Central memory CD4-positive, alpha-beta T cell (primary cell): ENCODE results near the gene SMPD3.

Source experiments
- DNase-seq: peaks from one replicate; pipeline ENCODE4 v3.0.0; 2022

Gene SMPD3

DNA sequence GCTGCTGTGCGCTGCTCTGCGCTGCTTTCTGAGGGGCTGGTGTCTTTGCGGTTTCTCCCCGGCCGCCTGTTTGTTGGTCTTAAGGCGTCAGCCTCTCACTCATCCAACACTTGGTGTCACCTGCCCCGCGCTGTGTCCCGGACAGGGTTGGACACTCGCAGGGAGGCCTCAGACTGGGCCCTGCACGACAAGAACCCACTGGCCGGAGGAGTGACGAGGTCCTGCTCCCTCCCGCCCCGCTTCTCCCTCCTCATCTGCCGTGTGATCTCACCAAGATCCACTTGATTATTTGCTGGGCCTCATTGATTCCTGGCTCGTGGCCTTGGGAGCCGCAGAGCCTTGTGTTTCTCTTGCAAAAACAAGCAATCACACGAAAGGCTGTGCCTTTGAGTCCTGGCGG is 80.9 kb downstream of the SMPD3 start:
- DNase-seq = no peak

DNA sequence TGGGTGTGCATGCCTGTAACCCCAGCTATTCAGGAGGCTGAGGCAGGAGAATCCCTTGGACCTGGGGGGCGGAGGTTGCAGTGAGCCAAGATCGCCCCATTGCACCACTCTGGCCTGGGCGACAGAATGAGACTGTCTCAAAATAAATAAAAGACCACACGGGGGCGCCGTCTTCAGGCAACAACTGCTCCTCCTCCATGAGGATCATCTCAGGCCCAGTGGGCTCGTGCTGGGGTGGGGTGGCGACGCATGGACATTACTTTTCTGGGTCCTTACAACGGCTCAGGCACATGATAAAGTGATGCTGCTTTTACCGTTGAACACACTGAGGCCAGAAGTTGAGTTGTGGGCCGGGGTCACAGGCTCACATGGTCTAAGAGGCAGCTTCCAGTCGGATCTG is 81.3 kb downstream of the SMPD3 start:
- peak; percentile 21 for DNase-seq

DNA sequence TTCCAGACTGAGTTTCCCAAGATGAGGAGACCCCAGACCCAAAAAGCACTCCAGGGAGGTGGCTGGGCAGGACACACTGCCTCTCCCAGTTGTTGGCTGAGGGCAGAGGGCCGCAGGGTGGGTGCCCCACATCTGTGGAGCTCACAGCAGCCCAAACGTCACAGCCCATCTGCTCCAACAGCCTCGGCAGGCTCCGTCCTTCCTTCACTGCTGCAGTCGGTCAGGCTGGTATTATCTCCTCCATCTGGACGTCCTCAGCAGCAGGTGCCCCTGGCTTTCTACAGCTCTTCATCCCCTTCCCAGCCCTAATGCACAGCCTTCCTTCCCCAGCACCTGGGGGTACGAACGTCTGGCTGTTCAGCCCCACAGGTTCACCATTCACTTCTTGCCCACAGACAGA is 82.2 kb downstream of the SMPD3 start:
- DNase-seq = no peak

DNA sequence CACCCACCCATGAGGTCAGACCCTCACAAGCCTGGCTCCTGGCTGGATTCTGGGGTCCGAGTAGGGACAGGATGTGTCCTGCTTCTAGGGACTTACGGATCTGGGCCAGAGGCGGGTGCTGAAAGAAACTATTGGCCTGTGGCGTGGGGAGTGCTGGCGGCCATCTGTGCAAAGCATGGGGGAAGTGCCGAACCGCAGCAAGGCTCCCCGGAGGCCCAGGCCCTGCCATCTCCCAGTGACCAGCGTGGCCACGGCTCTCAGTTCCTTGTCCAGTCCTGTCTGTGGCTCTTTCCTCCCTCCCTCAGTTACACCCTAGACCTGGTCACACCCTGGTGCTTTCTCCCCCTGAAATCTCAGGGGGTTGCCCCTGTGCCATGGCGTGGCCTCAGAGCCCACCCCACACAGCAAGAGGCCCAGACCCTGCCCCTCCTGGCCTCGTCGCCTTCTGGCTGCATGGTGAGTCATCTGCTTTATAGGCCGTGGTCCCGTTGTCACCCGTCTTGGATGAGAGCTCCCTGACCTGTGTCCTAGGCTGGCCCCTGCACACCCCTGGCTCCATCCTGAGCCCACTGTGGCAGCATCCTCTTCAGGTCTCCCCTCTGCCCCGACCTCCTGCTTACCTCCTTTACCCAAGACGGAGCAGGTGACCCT is 83.0 kb downstream of the SMPD3 start:
- DNase-seq = no peak

DNA sequence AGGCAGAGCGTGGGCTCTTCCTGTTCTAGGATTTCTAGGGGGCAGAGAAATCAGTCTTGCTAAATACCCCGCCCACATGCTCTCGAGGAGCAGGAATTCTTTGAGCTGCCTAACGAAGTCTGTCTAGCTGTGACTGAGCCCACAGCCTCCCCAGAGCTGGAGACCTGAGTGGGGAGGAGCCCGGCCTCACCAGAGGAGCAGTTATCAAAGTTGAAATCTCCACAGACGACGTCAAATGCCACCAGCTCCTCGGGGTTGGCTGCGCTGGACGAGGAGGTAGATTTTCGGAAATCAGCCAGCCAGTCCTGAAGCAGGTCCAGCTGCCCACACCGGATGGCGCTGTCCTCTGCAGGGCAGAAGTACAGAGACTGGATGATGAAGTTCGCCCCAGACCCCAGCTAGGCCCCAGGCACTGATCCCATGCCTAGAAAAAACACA is 83.7 kb downstream of the SMPD3 start:
- DNase-seq = peak; percentile 10

DNA sequence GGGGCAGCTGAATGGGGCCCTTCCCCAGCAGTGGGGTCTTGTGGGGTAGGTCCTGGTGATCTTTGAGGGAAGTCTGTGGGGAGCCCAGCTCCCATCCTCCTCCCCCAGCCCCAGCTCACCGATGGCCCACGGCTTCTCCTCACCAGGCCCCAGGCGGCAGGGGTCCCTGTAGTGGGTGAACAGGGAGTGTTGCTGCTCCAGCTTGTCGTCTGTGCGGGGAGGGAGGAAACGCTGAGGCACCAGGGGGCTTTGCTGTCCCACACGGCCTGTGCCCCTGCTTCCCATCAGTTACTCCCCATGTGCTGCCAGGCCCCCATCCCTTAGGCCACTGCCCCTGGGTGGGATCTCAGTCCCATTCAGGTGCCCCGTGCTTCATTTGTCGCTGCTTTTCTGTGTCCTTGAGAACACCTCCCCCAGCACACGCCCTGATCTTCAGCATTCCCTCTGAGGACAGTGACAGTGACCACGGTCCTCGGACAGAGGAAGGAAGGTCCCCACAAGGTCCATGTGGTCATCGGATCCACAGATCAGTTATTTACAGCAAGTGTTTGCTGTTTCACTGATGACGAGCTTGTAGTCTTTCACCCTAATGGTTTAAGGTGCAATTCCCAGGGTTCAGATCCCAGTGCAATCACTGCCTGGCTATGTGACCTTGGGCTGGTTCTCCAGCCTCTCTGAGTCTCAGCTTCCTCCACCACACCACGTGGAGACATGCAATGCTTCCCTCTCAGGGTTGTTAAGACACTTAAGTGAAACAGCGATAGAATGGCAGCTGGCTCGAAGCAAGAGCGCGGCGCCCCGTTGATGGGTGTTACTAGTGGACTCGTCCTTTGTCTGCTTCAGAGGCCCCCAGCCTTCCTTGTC is 84.4 kb downstream of the SMPD3 start:
- no peak for DNase-seq

DNA sequence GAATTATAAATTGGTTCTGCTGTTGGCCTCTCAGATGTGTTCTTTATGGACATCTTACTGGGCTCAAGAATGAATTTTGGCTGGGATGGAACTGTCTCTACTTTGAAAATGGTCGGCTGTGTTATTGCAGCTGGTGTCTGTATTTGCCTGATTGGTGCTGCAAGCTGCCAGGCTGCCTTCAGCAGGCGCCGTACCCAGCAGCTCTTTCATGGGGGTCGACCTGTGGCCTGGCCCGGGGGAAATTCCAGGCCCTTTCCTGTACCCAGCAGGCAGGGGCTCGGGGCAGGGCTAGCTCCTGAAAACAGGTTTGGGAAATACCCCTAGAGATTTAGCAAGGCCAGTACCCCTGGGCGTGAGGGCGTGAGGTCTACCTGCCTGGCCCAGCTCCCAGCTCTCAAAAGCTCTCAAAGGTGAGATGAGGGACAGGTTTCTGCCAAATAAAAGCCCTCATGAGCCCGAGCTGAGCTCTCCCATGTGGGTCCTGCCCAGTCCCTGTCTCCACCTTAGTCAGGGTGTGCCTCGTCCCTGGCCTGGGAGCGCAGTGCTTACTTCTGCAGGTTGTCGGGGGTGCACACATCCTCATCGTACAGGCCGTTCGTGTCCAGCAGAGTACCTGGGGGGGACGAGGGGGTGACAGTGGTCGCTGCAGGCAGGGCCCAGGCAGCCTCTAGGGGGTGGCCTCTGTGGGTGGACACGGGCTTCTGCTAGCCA is 85.2 kb downstream of the SMPD3 start:
- no peak for DNase-seq

DNA sequence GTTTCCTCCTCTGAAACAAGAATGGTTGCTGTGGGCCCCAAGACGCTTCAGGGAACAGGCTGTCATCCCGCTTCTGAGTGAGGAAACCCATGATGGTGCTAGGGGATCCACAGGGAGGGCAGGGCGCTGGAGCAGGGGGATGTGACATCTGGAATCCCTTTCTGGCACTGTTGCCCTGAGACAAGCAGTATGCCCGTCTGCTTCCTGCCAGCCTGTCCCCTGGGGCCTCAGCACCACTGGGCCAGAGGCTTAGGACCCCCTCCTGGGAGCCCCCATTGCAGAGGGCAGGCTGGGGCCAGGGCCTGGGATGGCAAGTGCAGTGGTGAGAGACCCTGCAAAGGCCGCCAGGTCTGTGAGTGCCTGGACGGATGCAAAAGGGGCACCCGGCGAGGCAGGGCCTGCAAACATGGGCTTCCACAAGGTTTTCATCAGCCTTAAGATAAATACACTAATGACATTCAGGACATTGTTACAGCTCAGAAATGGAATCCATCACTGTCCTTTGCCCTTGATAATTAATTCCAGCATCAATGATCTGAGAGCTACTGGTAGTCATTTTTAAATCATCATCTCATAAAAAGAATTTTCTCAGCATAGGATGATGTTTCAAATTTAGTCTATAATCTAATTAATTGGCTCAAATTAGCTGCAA is 85.9 kb downstream of the SMPD3 start:
- no peak for DNase-seq

DNA sequence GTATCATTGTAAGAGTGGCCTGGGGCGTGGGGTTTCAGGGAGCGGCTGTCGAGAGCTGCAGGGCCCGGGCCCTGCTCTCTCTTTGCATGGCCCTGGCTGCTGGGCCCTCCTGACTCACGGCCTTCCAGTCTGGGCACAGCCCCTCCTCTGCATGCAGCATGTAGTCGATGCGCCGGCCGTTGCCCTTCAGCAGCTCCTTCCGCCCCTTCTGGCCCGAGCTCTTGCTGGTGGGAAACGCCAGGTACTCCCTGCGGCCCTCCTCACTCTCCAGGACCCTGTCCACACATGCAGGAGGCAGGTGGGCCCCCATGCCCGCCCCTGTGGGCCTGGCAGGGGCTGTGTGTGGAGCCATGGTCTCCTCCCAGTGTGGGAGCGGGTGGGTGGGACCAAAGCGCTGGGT is 86.8 kb downstream of the SMPD3 start:
- no peak for DNase-seq

DNA sequence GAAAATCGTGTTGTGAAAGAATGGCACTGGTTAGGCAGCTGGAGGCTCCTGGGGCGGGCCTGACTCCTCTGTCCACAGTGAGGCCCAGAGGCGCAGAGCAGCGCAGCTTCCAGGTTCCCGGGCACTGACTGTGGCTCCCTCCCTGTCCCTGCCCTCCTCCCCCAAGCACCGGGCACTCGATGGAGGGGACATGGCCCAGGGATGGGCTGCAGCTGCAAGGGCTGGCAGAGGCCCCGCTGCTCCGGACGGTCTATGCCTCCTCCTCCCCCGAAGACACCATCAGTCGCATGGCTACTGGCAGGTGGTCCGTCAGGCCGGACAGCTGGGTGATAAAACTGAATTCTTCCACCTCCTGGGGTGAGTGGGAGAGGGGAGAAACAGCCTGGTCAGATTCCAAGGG is 87.4 kb downstream of the SMPD3 start:
- DNase-seq = no peak

DNA sequence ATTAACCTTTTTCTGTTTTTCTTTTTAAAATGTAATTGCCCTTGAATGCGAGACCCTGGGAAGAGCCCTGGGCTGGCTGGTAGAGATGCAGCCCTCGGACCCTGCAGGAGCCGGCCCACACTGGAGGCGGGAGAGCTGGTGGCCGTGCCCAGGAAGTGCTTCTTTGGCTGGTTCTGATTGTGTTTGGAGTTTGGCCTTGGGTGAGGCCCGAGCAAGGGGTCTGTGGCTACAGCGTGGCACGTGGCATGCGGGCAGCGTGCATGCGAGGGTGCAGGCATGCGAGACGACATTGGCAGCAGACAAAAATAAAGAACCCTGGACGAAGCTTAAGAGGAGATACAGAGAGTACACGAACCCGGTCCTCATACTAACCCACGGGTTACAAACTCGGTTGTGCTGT is 87.8 kb downstream of the SMPD3 start:
- no peak for DNase-seq

DNA sequence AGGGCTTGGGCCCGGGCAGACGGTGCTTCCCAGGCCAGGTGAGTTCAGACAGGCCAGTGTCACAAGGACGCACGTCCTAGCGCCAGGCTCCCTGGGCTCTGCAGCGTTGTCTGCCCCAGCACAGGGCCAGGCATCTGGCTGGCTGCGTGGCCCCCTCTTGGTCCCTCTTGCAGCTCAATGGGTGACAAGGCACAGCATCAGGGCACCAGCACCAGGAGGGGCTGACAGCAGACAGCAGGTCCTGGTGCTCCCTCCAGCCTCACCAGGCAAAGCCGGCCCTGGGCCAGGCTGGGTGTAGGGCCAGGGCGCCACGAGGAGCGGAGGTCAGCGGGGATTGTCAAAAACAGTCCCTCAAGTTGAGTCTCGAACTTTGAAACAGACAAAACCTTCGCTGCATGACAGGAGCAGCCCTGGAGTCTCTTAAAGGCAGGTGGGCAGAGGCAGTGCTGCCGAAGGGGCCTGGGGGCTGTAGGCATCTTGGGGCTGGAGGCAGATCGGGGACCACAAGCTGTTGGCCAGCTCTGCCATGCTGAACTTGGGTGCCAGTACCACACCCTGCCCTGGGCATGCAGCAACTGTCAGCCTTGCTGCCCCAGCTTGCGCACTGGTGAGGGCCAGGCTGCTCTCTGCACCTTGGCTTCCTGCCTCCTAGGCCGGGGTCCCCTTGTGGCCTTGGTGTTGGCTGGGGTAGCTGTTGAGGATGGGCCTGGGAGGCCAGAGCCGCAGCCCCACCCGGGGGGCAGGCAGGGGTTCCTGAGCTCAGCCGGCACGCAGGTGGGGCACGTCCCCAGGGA is 88.7 kb downstream of the SMPD3 start:
- no peak for DNase-seq

DNA sequence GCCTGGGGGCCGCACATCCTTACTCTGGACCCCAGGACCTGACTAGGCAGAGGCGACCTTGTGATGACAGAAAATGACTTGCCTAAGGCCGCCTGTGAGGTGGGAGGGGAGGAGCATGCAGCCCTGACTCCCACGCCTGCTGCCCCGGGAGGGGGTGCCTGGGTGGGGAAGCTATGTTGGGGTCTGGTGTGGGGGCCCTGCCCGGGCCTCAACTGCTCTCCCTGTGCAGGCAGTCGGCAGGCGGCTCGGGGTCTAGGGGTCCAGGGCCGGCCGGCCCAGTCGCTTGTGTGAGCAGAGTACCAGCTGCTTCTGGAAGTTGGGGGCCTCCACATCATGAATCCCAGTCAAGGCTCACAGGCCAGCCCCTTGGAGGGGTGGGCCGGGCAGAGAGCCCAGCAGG is 89.4 kb downstream of the SMPD3 start:
- no peak for DNase-seq

DNA sequence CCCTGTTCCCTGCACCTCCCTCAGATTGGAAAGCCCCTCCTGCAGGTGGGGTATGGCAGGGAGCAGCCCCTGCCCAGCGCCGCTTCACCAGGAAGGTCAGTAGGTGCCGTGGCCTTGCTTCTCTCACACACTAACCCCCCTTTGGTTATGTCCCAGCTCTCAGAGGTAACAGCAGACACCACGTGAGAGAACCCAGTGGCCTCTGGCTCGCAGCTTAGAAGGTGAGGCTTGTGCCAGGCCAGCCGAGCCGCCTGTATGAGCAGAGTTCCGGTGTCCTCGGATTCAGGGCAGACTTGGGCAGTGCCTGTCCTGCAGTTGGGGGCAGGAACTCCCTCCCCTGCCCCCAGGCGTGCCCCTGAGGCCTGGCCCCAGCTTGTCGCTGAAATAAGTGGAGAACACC is 90.4 kb downstream of the SMPD3 start:
- no peak for DNase-seq

DNA sequence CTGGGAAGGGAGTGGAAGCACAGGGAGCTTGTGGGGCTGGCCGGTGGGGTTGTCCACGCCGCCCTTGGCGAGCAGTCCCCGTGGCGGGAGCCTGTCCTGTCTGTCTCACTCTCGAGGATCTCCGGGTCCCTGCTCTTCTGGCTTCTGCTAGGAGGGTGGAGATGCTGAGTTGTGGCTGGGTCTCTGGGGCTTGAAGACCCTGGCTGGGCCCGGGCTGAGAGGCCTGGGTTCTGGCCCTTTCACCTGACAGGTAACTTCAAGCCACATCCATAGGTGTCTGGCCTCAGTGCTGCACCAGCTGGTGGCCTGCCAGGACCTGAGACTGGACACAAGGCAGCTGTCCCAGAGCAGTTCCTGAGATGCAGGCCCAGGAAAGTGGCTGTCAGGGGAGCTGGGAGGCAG is 90.8 kb downstream of the SMPD3 start:
- no peak for DNase-seq

DNA sequence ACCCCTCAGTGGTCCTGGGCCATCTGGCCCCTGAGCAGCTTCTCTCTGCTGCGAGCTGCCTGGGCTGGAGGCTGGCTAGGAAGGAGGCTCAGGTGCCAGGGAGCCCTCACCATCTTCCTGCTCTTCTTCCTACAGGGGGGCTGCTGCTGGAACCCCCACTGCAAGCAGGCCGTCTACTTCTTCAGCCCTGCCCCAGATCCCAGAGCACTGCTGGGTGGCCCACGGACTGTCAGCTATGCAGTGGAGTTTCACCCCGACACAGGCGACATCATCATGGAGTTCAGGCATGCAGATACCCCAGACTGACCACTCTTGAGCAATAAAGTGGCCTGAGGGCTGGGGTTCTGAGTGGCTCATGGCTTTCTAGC is 91.4 kb downstream of the SMPD3 start:
- DNase-seq = no peak

DNA sequence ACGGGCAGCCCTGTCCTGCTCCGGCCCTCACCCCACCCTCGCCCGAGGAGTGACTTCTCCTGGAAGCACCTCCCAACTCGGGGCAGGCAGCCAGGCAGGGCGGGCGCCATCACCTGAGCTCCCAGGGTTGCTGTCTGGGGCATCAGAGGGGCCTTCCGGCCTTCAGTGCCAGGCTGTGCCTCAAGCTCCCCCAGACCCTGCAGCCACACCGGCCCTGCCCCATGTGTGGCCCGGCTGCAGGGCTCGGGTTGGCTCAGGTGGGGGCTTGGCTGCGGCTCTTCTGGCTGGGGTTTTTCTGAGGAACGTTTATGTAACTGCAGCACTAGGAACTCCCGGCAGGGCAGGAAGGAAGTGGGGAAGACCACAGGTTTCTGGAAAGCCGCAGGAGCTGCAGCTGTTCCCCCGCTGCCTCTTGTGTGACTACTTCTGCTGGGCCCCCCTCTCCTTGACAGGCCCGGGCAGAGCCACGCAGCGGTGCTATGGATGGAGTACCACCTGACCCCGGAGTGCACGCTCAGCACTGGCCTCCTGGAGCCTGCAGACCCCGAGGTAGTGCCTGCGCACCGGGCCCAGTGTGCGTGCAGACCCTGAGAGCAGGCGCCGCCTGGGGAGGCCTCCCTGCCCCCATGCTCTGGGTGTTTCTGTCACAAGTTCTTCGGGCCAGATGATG is 91.9 kb downstream of the SMPD3 start:
- peak; percentile 81 for DNase-seq

DNA sequence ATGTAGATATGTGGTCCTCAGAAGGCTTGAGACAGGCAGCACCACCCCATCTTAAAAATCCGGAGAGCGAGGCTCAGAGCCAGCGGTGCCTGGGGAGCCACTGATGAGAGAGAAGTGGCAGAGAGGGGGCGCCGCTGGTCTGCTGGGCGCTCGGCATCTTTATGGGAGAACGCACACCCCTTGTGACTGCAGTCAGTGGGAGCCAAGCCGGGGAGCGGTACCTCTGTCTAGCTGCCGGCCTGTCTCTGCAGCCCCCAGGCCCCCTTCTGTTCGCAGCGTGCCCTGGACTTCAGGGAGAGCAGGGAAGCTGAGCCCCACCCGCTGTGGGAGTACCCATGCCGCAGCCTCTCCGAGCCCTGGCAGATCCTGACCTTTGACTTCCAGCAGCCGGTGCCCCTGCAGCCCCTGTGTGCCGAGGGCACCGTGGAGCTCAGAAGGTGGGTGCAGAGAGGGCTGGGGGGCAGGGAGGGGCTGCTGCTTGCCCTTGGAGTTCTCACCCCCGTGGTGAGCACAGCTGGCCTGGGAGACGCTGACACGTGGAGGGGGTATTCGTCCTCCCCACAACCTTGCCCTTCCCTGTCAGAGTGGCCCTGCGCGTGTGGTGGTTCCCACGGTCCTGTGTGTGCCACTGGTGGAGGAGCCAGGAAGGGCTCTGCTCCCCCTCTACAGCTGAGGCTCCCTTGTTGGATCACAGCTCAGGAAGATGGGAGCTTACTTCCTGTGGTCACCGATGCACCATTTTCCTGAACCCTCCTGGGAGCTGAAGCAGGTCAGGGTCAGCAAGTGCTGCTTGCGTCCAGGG is 92.7 kb downstream of the SMPD3 start:
- no peak for DNase-seq

DNA sequence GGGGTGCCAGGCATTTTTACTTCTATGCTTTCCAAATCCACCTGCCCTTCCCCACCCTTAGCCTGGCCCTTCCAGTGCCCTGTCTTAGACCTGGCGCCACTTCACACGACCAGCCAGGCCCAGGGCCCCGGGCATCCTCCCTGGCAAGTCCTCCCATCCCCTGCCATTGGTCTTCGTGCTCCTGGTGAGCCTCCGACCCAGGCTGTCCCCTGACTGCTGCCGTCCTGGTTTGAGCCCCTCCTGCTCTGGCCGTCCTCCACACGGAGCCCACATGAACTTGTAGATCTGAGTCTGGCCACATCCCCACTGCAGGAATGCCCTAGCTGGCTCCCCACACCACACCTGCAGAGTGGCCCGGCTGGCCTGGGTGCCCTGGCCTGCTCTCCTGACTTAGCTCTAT is 93.5 kb downstream of the SMPD3 start:
- no peak for DNase-seq

DNA sequence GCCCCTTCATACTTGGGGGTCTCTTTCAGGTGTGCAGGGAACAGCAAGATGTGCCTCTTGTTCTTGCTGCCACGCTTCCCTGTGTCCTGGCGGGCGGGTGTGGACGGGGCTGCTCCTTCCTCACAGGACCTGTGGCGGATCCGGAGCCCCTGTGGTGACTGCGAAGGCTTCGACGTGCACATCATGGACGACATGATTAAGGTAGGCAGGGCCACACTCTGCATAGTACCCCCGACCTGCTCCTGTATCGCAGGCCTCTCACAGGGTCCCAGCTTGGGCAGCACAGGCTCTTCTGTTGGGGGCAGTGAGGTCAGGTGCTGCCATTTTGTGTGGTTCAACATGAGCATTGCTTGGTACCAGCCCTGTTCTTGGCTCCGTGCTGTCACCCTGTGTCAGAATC is 94.9 kb downstream of the SMPD3 start:
- DNase-seq = no peak

DNA sequence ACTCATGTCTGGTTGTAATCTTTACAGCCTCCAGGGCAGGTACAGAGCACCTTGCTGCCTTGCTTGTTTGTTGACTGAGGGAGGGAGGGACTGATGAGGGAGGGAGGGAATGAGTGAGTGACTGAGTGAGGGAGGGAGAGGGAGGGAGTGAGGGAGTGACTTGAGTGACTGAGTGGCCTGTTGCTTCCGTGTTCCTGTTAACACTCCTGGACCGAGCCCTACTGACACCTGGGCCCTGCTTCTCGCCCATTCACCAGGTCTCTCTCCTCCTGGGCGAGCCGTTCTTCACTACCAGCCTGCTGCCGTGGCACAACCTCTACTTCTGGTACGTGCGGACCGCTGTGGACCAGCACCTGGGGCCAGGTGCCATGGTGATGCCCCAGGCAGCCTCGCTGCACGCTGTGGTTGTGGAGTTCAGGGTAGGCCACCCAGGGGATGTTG is 96.3 kb downstream of the SMPD3 start:
- DNase-seq = no peak
